ENCODE data around the gene WDR18. TPM values are rescaled to one million over a fixed set of nuclear protein-coding genes. Genes with fewer than 3 reads are reported as not detected.

Gene WDR18
- total RNA-seq, 4 donors from 2014 or later = 15.2 to 73.5 (median 46.8) TPM

DNA sequence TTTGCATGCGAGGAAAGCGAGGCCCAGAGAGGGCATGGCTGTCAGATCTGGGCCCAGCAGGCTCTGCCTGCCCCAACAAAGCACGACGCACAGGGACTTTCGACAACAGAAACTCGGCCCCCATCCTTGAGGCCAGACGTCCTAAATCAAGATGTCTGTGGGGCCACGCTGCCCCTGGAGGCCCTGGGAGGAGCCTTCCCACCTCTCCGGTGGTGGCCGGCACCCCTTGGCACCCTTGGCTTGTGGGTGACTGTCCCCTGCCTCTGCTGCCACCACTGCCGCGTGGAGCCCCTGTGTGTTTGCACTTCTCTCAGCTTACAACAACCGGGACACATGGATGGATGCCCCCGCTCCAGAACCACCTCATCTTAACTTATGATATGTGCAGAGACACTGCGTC, 4.4 kb downstream of the WDR18 start:
- no peak for TF ChIP-seq POLR2A (IDR thresholded peaks at IDR 0.05)
- TF ChIP-seq, protein P1, sequence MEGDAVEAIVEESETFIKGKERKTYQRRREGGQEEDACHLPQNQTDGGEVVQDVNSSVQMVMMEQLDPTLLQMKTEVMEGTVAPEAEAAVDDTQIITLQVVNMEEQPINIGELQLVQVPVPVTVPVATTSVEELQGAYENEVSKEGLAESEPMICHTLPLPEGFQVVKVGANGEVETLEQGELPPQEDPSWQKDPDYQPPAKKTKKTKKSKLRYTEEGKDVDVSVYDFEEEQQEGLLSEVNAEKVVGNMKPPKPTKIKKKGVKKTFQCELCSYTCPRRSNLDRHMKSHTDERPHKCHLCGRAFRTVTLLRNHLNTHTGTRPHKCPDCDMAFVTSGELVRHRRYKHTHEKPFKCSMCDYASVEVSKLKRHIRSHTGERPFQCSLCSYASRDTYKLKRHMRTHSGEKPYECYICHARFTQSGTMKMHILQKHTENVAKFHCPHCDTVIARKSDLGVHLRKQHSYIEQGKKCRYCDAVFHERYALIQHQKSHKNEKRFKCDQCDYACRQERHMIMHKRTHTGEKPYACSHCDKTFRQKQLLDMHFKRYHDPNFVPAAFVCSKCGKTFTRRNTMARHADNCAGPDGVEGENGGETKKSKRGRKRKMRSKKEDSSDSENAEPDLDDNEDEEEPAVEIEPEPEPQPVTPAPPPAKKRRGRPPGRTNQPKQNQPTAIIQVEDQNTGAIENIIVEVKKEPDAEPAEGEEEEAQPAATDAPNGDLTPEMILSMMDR (IDR thresholded peaks at IDR 0.05) = no peak
- DNase-seq = no peak
- Histone ChIP-seq H3K9me3 (no peaks in the 10 kb centered on the region), H3K4me3 (replicated peaks in 1 of 3) (no peak overlapping the region), H3K36me3 (peaks cover 15 to 28% of the 10 kb centered on the region in 2 donors), H3K4me1 (peaks cover 9 to 11% of the 10 kb centered on the region in 2 donors), H3K27me3 (no peaks in the 10 kb centered on the region), H3K27ac (no peak overlapping the region)
- WGBS, 2 donors = 86 to 95% methylated on average over 14 to 15 of the region's 15 CpGs
- intact Hi-C loops (cut with DNase I) = no loop called here

DNA sequence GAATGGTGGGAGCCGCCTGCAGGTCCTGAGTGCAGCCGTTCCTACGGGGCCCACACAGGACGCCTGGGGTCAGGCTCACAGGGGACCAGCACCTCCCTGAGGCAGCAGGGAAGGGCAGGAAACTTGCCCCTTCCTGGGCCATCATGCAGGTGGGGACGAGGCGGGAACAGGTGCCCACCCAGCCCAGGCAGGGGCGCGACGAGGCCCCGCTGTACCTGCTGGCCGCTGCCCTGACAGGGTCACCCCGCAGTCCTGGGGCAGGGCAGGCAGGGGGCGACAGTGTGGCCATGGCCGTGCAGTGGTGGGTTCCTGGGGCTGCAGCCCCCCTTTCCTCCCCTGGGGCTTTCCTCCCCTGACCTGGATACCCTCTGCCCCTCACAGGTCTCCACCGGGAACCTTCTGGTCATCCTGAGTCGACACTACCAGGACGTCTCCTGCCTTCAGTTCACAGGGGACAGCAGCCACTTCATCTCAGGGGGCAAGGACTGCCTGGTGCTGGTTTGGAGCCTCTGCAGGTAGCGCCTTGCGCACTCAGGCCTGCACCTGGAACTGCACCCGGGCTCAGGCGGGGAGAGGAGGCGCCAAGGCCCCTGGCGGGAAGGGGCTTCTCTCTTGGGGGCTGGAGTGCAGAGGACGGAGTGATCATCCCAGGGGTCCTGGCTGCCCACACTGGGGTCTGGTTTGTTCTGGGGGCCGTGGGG, 5.4 kb downstream of the WDR18 start:
- intact Hi-C loops (cut with DNase I) = no loop called here
- Histone ChIP-seq H3K27ac (no peak overlapping the region), H3K9me3 (no peaks in the 10 kb centered on the region), H3K36me3 (peaks cover 15 to 28% of the 10 kb centered on the region in 2 donors), H3K4me3 (replicated peaks in 1 of 3) (no peak overlapping the region), H3K4me1 (peaks cover 6 to 12% of the 10 kb centered on the region in 2 donors), H3K27me3 (no peaks in the 10 kb centered on the region)
- DNase-seq = no peak
- 93 to 100% methylated on average over 3 to 14 of the region's 25 CpGs for WGBS, 2 donors
- no peak for TF ChIP-seq POLR2A (IDR thresholded peaks at IDR 0.05)
- TF ChIP-seq, protein P1 (IDR thresholded peaks at IDR 0.05) = no peak

DNA sequence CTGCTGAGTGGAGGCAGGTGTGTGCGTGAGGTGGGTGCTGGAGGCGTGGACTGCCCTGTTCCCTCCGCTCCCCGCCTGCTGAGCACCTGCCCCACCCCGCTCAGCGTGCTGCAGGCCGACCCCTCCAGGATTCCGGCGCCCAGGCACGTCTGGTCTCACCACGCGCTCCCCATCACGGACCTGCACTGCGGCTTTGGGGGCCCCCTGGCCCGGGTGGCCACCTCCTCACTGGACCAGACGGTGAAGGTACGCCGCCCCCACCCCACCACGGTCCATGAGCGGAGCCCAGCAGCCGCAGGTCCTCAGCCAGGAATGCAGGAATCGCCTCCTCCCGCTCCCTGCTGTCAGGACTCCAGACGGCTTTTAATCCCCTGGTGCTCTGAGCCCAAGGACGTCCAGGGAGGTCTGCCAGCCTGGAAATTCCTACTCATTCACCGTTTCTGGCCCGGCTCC, 6.0 kb downstream of the WDR18 start:
- TF ChIP-seq POLR2A (IDR thresholded peaks at IDR 0.05) = no peak
- TF ChIP-seq, protein P1 (IDR thresholded peaks at IDR 0.05) = no peak
- DNase-seq = no peak
- intact Hi-C loops (cut with DNase I) = no loop called here
- 76 to 85% methylated on average over 4 to 21 of the region's 27 CpGs for WGBS, 2 donors
- H3K27me3 ChIP-seq = no peaks in the 10 kb centered on the region
- no peaks in the 10 kb centered on the region for H3K9me3 ChIP-seq
- peaks cover 15 to 28% of the 10 kb centered on the region in 2 donors for H3K36me3 ChIP-seq
- H3K4me1 ChIP-seq = peaks cover 4 to 12% of the 10 kb centered on the region in 2 donors
- no peak overlapping the region for H3K4me3 ChIP-seq (replicated peaks in 1 of 3)
- H3K27ac ChIP-seq = no peak overlapping the region

DNA sequence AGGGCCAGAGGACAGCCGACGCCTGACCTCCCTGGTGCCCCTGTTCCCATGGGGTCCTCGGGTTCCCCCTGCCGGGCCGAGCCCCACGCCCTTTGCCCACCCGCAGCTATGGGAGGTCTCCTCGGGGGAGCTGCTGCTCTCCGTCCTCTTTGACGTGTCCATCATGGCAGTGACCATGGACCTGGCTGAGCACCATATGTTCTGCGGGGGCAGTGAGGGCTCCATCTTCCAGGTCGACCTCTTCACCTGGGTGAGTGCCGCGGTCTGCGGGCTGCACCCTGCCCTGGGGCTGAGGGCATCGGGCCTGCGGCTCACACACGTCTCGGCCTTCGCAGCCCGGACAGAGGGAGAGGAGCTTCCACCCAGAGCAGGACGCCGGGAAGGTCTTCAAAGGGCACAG, 6.6 kb downstream of the WDR18 start:
- intact Hi-C loops (cut with DNase I) = no loop called here
- Histone ChIP-seq H3K9me3 (no peaks in the 10 kb centered on the region), H3K27ac (no peak overlapping the region), H3K36me3 (peaks cover 15 to 28% of the 10 kb centered on the region in 2 donors), H3K27me3 (no peaks in the 10 kb centered on the region), H3K4me3 (replicated peaks in 1 of 3) (no peak overlapping the region), H3K4me1 (peaks cover 10 to 17% of the 10 kb centered on the region in 2 donors)
- DNase-seq = no peak
- no peak for TF ChIP-seq POLR2A (IDR thresholded peaks at IDR 0.05)
- TF ChIP-seq, protein P1 (IDR thresholded peaks at IDR 0.05) = no peak
- whole genome bisulfite sequencing, 2 donors = 97 to 100% methylated on average over 3 to 11 of the region's 23 CpGs

DNA sequence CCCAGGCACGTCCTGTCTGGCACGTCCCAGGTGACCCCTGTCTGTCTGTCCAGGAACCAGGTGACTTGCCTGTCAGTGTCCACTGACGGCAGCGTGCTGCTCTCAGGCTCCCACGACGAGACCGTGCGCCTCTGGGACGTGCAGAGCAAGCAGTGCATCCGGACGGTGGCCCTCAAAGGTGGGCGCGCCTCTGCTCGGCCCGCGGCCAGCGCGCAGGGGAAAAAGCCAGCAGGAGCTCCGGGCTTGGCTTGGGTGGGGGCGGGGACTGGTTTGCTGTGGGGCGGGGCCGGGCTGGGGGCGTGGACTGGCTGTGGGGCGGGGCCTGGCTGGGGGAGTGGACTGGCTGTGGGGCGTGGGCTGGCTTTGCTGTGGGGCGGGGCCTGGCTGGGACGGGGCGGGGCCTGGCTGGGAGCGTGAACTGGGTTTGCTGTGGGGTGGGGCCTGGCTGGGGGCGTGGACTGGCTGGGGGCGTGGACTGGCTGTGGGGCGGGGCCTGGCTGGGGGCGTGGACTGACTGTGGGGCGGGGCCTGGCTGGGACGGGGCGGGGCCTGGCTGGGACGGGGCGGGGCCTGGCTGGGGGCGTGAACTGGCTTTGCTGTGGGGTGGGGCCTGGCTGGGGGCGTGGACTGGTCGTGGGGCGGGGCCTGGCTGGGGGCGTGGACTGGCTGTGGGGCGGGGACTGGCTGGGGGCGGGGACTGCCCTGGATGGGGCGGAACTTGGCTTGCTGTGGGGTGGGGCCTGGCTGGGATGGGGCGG, 7.2 kb downstream of the WDR18 start:
- H3K27me3 ChIP-seq = no peaks in the 10 kb centered on the region
- H3K4me3 ChIP-seq (replicated peaks in 1 of 3) = no peak overlapping the region
- DNase-seq = no peak
- no peak for TF ChIP-seq POLR2A (IDR thresholded peaks at IDR 0.05)
- TF ChIP-seq, protein P1 (IDR thresholded peaks at IDR 0.05) = no peak
- intact Hi-C loops (cut with DNase I) = no loop called here
- peaks cover 15 to 24% of the 10 kb centered on the region in 2 donors for H3K36me3 ChIP-seq
- H3K27ac ChIP-seq = no peak overlapping the region
- H3K9me3 ChIP-seq = no peaks in the 10 kb centered on the region
- H3K4me1 ChIP-seq = peaks cover 16 to 23% of the 10 kb centered on the region in 2 donors
- 90% methylated on average over 10 of the region's 47 CpGs; no CpG with 5 or more reads in 1 of the 2 donors for WGBS, 2 donors

Measured in thyroid gland (tissue), 4 donors.